Lower leg skin (tissue), 4 donors: Measurements from ENCODE around the gene VRK2. TPM values are rescaled to one million over a fixed set of nuclear protein-coding genes. Genes with fewer than 3 reads are reported as not detected.

Source experiments
- DNase-seq, 2 donors: peaks; one replicate each; pipeline ENCODE4 v3.0.0-alpha.2; 2019; ENCODE audit warnings: low spot score in 2 of 2
- H3K4me3 ChIP-seq: fragments of 200-600 bp; sonication (generic); 2 replicates; pipeline ENCODE4 v1.5.1; 2017; ENCODE audit warnings: mild to moderate bottlenecking, low read depth; ENCODE audit not compliant: poor library complexity, severe bottlenecking
- POLR2A ChIP-seq, 2 donors: fragments of 450-650 bp; IDR thresholded peaks; one replicate each; pipeline ENCODE4 v1.6.1; 2016 to 2017; ENCODE audit warnings: antibody characterized with exemption in 2 of 2, mild to moderate bottlenecking in 1 of 2, moderate library complexity in 1 of 2
- WGBS, 2 donors: methylation state at CpG; one replicate each; pipeline ENCODE4 v1.1.5; 2018; 5-methylcytosine and 5-hydroxymethylcytosine counted together
- intact Hi-C: fragments of 100-400 bp; cut with DNase I; formaldehyde crosslinking; loops from one replicate; pipeline ENCODE4 v1.15.0; 2023; ENCODE audit warnings: low total_unique reads
- total RNA-seq, 4 donors: library from RNA; depleted of rRNA; stranded (reverse); fragments of >200 nt; gene quantifications; one replicate each; pipeline ENCODE4 v1.1.0, GENCODE V29; 2016
- TF ChIP-seq, protein P1 (sequence below), 3 donors: fragments of 450-650 bp; IDR thresholded peaks; one replicate each; pipeline ENCODE4 v1.5.1; 2016; ENCODE audit warnings: antibody characterized with exemption in 3 of 3, mild to moderate bottlenecking in 3 of 3, moderate library complexity in 2 of 3

Gene VRK2
- total RNA-seq, 4 donors from 2014 or later: 10.7 to 18.3 (median 13.8) TPM

DNA sequence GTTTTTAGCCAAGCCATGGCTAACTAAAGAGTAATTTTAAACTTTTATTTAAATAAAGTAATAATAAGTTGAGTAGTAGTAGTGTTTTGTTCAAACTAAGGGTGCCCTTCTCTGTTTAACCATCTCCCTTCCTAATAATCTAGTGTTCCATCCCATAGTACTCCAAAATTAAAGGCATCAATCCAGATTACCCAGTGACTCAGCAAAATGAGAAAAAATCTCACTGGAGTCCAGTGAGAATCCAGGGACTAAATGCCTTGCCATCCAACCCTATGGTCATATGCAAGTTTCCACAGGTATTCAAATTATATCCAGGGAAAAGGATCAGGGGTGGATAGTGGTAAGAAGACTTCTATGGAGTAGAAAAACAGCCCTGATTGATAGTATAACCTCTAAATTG, 19.6 kb upstream of the VRK2 start:
- H3K4me3 ChIP-seq: no peak overlapping the region
- intact Hi-C loops: no loop called here
- no peak for TF ChIP-seq POLR2A (IDR thresholded peaks at IDR 0.05)
- TF ChIP-seq, protein P1, sequence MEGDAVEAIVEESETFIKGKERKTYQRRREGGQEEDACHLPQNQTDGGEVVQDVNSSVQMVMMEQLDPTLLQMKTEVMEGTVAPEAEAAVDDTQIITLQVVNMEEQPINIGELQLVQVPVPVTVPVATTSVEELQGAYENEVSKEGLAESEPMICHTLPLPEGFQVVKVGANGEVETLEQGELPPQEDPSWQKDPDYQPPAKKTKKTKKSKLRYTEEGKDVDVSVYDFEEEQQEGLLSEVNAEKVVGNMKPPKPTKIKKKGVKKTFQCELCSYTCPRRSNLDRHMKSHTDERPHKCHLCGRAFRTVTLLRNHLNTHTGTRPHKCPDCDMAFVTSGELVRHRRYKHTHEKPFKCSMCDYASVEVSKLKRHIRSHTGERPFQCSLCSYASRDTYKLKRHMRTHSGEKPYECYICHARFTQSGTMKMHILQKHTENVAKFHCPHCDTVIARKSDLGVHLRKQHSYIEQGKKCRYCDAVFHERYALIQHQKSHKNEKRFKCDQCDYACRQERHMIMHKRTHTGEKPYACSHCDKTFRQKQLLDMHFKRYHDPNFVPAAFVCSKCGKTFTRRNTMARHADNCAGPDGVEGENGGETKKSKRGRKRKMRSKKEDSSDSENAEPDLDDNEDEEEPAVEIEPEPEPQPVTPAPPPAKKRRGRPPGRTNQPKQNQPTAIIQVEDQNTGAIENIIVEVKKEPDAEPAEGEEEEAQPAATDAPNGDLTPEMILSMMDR (IDR thresholded peaks at IDR 0.05): no peak
- no peak for DNase-seq

DNA sequence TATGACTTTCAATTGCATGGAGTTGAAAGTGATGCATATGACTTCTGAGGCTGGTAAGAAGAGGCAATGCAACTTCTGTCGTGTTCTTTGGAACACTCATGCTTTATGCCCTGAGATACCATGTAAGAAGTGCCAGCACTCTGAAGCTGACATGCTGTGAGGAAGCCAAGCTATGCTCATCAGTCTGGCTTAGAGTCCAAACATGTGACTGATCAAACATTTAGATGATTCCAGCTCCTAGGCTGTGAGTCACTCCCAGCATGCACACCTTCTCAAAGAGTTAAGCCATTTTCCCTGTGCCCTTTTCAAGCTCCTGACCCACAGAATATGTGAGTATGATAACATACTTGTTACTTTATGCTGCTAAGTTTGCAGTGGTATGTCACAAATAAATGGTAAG, 15.8 kb upstream of the VRK2 start:
- H3K4me3 ChIP-seq: no peak overlapping the region
- DNase-seq: no peak
- intact Hi-C loops: no loop called here
- WGBS, 2 donors: 62 to 63% methylated on average over 1 of the region's 1 CpG
- TF ChIP-seq, protein P1 (IDR thresholded peaks at IDR 0.05): no peak
- no peak for TF ChIP-seq POLR2A (IDR thresholded peaks at IDR 0.05)

DNA sequence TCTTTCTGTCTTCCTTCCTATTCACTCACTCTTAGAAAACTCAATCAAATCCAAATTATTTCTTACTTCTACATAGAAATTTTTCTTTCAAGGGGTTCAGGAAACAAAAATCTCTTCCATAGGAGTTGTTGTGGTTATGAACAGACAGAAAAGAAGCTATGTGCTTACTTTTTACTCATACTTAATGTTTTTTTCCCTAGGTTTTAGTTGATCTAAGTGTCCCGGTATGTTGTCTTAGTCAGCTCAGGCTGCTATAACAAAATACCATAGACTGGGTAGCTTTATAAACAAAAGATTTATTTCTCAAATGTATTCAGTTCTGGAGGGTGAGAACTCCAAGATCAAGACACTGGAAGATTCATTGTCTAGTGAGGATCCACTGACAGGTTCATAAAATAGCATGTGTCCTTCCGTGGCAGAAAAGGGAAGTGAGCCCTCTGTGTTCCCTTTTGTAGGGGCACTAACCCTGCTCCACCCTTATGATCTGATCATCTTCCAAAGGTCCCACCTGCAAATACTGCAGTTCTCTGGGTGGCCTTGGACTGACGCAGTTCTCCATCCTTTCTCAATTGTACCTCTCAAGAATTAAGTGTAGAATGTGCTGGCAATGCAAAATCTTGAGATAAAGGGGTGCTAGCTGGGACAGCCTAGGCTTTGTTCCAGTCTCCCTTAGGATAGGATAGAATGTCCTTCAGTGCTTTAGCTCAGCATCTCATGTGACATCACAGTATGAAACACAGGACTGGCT, 14.4 kb upstream of the VRK2 start:
- TF ChIP-seq, protein P1 (IDR thresholded peaks at IDR 0.05): no peak
- no peak for TF ChIP-seq POLR2A (IDR thresholded peaks at IDR 0.05)
- intact Hi-C loops: no loop called here
- DNase-seq: no peak
- no peak overlapping the region for H3K4me3 ChIP-seq
- 85 to 88% methylated on average over 3 of the region's 3 CpGs for WGBS, 2 donors

DNA sequence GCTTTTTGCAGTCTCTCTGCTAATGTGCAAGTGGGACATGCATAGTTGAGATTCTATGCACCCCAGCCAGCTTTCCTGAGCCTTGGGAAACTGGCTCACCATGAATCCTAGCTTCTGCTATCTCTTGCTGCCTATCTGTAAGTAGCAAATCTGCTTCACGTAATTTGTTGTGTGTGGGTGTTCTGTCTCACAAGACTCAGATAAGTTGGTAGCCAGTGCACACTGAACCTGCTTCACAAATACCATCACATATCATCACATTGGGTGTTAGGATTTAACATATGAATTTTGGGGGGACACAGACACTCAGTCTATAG, 13.9 kb upstream of the VRK2 start:
- WGBS, 2 donors: 75 to 94% methylated on average over 1 of the region's 1 CpG
- DNase-seq: no peak
- intact Hi-C loops: no loop called here
- no peak overlapping the region for H3K4me3 ChIP-seq
- TF ChIP-seq, protein P1 (IDR thresholded peaks at IDR 0.05): no peak
- TF ChIP-seq POLR2A (IDR thresholded peaks at IDR 0.05): no peak

DNA sequence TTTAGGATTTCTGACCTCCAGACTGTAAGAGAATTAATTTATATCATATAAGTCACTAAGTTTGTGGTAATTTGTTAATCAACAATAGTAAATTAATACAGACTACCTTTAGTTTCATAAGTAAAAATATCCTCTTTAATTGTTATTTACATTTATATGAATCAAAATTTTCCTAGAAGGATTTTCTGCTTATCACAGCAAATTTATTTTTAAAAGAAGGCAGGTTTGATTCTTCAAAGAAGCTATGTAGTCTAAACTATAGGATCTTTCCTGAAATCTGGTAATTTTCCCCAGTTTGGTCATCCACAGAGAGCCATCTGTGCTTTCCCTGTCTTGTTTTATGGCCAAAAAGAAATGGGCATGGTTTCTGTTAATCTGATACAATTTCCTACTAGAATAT, 13.1 kb upstream of the VRK2 start:
- TF ChIP-seq, protein P1 (IDR thresholded peaks at IDR 0.05): no peak
- no peak for TF ChIP-seq POLR2A (IDR thresholded peaks at IDR 0.05)
- H3K4me3 ChIP-seq: no peak overlapping the region
- intact Hi-C loops: no loop called here
- DNase-seq: no peak

DNA sequence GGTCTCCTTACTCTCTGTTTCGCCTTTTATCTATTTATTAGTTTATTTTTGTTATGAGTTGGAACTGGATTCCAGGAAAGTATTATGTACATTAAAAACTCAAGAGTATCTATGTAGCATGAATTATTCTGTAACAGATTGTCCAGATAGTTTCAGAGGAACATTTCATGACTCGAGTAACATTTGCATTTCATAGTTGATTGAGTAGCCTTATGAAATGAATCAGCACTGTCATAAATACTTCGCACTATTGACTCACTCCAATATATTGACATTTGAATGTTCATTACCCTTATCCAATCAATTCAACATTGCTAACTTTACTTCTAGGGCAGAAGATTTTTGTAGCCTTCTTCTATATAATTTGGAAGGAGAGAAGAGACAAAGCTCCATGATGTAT, 11.3 kb upstream of the VRK2 start:
- intact Hi-C loops: no loop called here
- no peak overlapping the region for H3K4me3 ChIP-seq
- DNase-seq: no peak
- WGBS, 2 donors: 92 to 93% methylated on average over 3 of the region's 3 CpGs
- TF ChIP-seq, protein P1 (IDR thresholded peaks at IDR 0.05): no peak
